Measurements from ENCODE around the gene WNT2.
"Not testable (repeated sequence)": the region's sequence is repeated elsewhere in the genome, so short reads cannot be mapped to it uniquely, and the experiment has no call there.

WNT2 gene

DNA sequence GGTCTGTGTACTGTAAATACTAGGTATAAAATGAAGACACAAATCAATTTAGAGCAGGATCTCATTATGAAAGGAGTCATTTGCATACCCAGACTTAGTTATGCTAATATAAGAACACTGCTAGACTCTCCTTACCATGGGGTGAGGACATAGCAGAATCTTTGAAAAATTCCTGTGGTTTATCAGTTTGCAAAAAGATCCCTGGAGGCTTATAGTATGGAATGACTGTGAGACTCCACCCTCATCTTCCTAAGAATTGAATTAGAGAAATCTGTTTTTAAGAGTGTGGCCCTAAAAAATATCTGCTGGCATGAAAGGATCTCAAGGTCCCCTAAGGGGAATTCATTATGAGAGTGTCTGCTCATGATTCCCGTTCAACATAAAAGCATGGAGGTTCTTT lies 63.2 kb downstream of the WNT2 start:
- no peak for DNase-seq

- DNase-seq: no peak
These were observed 71.2 kb downstream of the WNT2 start for GRCh38 chr7:117251687-117252086.

DNA sequence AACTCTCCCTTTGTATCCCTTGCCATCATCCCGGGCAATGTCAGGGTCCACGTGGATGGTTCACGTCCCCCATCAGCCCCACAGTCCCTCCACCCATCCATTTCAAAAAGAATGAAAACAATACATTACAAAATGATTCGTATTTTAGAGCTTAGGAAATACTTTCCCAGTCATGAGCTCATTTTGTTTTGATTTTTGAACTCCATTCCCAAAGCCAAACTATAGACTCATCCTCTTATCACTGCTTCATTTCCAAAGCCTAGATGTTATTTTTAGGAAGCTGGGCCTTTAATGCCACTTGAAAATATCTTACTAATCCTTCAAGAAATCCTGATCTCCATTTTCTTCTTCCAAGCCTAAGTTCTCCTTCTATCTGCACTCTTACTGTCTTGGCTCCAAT lies 72.1 kb downstream of the WNT2 start:
- DNase-seq: no peak

GRCh38 chr7:117250245-117250644 lies 72.6 kb downstream of the WNT2 start:
- DNase-seq: no peak

- DNase-seq: no peak
These were observed 73.2 kb downstream of the WNT2 start for GRCh38 chr7:117249696-117250095.

- DNase-seq: no peak
These were observed 74.0 kb downstream of the WNT2 start for GRCh38 chr7:117248829-117249228.

DNA sequence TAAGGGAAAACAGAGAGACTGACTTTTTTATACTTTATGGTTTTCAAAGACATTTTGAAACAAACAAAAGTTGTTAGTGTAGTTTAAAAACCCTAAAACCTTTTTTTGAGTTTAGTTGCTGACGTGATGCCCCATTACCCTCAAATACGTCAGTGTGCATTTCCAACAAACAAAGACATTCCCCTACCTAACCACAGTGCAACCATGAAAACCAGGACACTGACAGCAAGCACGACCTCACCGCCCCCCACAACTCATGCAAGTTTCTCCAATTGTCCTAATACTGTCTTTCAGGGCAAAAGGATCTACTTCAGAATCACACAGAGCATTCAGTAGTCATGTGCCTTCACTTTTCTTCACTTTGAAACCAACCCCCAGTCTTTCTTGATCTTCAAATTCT lies 75.0 kb downstream of the WNT2 start:
- no peak for DNase-seq

- not testable (repeated sequence) for DNase-seq
These were observed 77.2 kb downstream of the WNT2 start for GRCh38 chr7:117245703-117246102.

DNA sequence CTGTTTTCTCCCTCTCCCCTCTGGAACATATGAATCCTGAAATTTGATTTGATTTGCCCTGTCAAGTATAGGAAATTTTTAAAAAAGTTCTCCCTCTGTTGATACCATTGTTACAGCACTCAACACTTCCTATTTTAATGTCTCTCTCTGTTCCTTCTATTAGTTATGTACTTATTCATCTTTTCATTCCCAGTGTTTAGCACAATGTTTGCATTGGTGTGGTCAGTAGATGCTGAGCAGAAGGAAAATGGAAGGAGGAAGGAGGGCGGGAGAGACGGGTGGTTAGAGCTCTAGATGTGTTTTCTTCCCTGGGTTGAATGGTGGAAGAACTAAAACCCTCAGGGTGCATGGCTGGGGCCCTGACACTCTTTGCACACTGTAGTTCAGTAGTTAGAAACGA lies 79.5 kb downstream of the WNT2 start:
- no peak for DNase-seq

DNA sequence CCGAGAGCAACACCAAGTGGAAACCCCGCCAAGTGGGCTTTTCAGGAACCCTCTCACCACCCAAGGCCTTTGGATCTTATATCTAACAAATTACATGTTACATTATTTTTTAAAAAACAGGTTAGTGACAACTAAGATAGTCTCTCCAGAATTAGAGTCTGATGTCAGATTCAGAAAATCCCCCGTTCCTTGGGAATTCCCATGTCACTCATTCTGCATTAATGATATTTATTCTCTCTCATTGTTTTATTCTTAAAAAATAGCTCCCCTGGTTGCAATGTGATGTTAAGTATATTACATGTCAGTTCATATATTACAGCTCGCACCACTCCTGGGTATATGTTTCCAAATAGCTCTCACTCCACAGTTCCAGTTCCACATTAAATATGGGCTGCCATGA lies 81.8 kb downstream of the WNT2 start:
- no peak for DNase-seq

DNA sequence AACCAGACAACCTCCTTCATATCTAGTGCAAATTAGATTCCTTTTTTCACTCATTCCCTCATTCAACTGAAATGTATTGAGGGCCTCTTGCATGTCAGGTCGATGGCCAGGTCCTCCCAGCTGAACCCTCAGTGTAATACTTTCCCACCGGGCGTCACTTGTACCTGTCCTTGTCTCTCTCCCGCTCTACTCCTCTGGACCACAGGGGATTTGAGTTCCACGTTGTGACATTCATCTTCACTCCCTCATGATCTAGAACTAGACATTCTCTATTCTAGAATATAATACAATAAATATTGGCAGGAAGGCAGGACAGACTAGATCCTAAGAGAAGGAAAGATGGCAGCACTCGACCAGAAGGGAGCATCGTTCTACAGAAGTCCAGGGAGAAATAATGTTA lies 83.9 kb downstream of the WNT2 start:
- no peak for DNase-seq

GRCh38 chr7:117238472-117238871 lies 84.4 kb downstream of the WNT2 start:
- no peak for DNase-seq

- no peak for DNase-seq
These were observed 85.2 kb downstream of the WNT2 start for GRCh38 chr7:117237646-117238045.

GRCh38 chr7:117231047-117231359 lies 91.9 kb downstream of the WNT2 start:
- no peak for DNase-seq

DNA sequence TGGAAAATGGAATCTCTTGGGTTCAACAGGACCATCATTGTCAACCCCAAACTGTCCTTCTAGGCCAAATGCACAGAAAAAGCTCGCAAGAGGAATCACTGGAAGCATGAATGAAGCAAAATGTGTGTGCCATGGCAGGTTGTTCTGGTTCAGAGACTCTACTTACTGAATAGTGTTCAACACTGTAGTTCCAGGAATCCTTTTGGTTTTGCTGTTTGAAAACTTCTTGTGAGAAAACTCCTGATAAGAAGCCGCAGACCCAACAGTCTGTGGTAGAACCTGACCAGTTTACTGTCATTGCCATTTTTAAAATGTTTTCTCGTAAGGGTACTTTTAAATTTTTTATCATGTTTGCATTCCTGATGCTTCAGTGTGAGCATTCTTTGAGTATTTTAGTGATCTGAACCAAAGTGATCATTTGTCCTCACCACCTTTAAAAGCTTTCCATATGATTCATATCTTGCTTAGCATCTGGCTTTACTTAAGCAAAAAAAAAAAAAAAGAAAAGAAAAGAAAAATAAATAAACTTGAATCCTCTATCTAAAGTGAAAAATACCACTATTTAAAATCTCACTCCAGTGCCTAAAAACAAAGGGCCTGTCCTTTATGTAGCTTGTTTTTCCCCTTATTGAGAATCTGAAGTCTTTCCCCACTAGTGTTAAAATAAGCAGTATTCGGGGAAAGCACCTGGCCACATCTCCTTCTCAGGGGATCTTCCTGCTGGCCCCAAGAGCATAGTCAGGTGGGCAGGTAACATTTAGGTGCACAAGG lies 92.4 kb downstream of the WNT2 start:
- DNase-seq: peak in 1 of 5 experiments; percentile 48

DNA sequence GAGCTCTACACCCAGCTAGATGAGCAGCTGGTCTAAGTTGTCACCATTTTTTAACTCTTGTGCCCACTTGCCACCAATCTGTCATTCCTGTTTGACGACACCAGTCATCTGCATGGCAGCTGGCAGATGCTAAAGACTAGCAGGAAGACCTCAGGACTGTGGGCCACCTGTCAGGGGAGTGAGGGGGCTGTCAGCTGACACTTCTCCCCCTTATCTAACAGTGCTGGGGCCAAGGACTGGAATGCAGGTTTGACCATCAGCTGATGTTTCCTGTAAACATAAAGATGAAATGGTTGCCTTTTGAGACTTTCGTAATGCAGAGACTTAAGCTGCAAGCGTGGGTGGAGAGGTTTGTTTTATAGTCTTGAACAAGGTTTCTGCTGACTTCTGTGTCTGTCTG lies 93.5 kb downstream of the WNT2 start:
- no peak for DNase-seq

GRCh38 chr7:117227091-117227490 lies 95.8 kb downstream of the WNT2 start:
- no peak for DNase-seq

GRCh38 chr7:117225536-117225935 lies 97.3 kb downstream of the WNT2 start:
- DNase-seq: no peak

All from T-helper 2 cell (primary cell).